ENCODE data around the gene TMEM145.
A peak's percentile ranks its signal among the peaks of the same experiment; 100 is the strongest.

Gene TMEM145

DNA sequence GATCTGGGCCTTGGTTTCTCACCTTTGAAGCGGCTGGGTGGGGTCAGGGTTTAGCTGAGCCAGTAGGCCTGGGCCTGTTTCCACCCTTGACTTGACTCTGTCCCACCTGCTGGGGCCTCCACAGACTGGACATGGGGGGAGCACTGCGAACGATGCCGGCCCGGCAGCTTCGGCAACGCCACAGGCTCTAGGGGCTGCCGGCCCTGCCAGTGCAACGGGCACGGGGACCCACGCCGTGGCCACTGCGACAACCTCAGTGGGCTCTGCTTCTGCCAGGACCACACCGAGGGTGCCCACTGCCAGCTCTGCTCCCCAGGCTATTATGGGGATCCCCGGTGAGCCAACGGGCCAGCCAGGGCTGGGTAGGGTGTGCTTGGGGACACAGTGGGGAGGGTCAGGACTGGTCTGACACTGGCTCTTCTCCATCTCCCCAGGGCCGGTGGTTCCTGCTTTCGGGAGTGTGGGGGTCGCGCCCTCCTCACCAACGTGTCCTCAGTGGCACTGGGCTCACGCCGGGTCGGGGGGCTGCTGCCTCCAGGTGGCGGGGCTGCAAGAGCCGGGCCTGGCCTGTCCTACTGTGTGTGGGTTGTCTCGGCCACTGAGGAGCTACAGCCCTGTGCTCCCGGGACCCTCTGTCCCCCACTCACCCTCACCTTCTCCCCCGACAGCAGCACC is 40.4 kb downstream of the TMEM145 start:
- Mint-ChIP-seq H3K36me3 (peaks cover 42 to 48% of the 10 kb centered on the region in 2 donors), H3K27ac (peak overlapping the region; percentile 63), H3K27me3 (no peaks in the 10 kb centered on the region), H3K4me3 (no peak overlapping the region), H3K9me3 (no peaks in the 10 kb centered on the region), H3K4me1 (peaks cover 0 to 4% of the 10 kb centered on the region in 2 donors)
- ATAC-seq (replicated peaks) (no peak), DNase-seq (no peak)

DNA sequence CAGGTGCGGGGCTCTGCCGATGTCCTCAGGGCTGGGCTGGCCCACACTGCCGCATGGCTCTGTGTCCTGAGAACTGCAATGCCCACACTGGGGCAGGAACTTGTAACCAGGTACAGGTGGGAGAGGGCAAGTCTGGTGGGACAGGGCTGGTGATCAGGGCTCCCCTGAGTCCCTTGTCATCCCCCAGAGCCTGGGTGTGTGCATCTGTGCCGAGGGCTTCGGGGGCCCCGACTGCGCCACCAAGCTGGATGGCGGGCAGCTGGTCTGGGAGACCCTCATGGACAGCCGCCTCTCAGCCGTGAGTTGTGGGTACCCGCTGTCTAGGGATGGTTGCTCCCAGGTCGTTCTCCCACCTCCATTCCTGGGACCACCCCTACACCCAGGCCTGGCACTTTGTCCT is 42.8 kb downstream of the TMEM145 start:
- peaks cover 43 to 51% of the 10 kb centered on the region in 2 donors for H3K36me3 Mint-ChIP-seq
- no peaks in the 10 kb centered on the region for H3K27me3 Mint-ChIP-seq
- H3K4me1 Mint-ChIP-seq: peaks cover 0 to 4% of the 10 kb centered on the region in 2 donors
- H3K27ac Mint-ChIP-seq: no peak overlapping the region
- no peaks in the 10 kb centered on the region for H3K9me3 Mint-ChIP-seq
- H3K4me3 Mint-ChIP-seq: no peak overlapping the region
- ATAC-seq (replicated peaks) (no peak), DNase-seq (no peak)

DNA sequence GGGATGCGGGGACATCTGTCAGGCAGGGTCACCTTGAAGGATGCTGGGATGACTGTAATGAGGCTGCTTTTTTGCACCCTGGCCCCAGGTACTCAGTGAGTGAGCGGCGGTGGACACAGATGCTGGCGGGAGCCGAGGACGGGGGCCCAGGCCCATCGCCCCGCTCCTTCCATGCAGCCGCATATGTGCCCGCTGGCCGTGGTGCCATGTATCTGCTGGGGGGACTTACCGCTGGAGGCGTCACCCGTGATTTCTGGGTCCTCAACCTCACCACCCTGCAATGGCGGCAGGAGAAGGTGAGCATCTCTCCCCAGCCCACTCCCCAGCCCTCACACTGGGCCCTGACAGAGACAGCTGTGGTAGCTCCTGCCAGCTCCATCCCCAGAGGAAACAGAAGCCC is 43.6 kb downstream of the TMEM145 start:
- Mint-ChIP-seq H3K27ac (no peak overlapping the region), H3K9me3 (no peaks in the 10 kb centered on the region), H3K36me3 (peaks cover 47 to 58% of the 10 kb centered on the region in 2 donors), H3K4me1 (peaks cover 4 to 5% of the 10 kb centered on the region in 2 donors), H3K27me3 (no peaks in the 10 kb centered on the region), H3K4me3 (no peak overlapping the region)
- DNase-seq (no peak), ATAC-seq (replicated peaks) (no peak)

DNA sequence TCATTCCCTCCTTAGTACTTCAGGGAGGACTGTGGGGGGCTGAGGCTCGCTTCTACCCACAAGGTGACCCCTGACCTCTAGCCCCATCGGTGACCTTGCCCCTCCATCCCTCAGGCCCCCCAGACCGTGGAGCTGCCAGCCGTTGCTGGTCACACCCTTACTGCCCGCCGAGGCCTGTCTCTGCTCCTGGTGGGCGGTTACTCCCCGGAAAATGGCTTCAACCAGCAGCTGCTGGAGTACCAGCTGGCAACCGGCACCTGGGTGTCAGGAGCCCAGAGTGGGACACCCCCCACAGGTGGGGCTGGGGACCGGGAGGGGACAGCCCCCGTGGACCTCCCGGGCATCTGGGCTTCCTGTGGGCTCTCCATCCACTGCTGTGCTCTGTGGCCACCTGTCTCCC is 44.2 kb downstream of the TMEM145 start:
- H3K9me3 Mint-ChIP-seq: no peaks in the 10 kb centered on the region
- DNase-seq: no peak
- peaks cover 4 to 7% of the 10 kb centered on the region in 2 donors for H3K4me1 Mint-ChIP-seq
- no peak overlapping the region for H3K4me3 Mint-ChIP-seq
- no peaks in the 10 kb centered on the region for H3K27me3 Mint-ChIP-seq
- no peak for ATAC-seq (replicated peaks)
- H3K27ac Mint-ChIP-seq: no peak overlapping the region
- peaks cover 43 to 59% of the 10 kb centered on the region in 2 donors for H3K36me3 Mint-ChIP-seq

DNA sequence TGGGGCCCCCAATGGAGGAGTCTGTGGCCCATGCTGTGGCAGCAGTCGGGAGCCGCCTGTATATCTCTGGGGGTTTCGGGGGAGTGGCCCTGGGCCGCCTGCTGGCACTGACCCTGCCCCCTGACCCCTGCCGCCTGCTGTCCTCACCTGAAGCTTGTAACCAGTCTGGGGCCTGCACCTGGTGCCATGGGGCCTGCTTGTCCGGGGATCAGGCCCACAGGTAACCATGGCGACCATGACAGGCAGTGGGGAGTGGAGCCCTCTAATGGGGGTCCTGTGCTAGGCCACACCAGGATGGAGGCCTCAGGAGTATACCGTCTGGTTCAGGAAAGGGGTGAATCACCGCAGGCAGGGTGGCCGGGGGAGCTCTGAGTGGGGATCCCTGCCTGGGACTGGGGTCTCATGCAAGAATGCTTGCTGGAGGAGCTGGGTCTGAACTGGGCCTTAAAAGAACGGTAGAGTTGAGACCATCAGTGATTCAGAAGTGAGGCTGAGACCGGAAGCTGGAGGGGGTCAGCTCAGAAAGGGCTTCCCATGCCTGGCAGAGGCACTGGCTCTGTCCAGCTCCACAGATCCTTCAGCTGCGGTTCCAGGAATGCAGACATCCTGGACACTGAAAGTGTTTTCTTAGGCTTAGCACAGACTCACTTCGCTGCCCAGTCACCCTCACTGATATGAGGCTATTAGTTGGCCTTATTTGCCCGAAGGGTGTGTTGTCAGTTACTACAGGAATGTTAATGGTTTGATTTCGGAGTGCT is 47.9 kb downstream of the TMEM145 start:
- peaks cover 23 to 34% of the 10 kb centered on the region in 2 donors for H3K4me1 Mint-ChIP-seq
- H3K9me3 Mint-ChIP-seq: peaks cover 8 to 15% of the 10 kb centered on the region in 2 donors
- peaks cover 49 to 70% of the 10 kb centered on the region in 2 donors for H3K36me3 Mint-ChIP-seq
- H3K4me3 Mint-ChIP-seq: no peak overlapping the region
- no peak for DNase-seq
- no peak for ATAC-seq (replicated peaks)
- H3K27me3 Mint-ChIP-seq: no peaks in the 10 kb centered on the region
- peak overlapping the region; percentile 38 for H3K27ac Mint-ChIP-seq

DNA sequence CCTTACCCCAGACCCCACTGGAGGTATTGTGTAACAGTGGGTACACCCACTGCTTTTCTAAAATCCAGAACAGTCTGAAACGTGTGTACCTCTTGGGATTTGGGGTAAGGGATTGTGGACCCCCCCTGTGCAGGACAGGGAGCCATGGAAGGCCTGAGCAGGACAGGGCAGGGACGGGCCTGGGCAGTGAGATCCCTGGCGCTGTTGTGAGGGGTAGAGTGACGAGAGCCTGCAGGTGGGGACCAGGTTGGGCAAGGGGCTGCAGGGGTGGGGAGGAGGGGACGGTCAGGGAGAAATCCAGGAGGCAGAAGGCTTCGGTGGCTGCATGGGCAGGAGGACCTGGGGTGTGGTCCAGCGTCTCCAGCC is 48.4 kb downstream of the TMEM145 start:
- H3K4me3 Mint-ChIP-seq: no peak overlapping the region
- peaks cover 26 to 39% of the 10 kb centered on the region in 2 donors for H3K4me1 Mint-ChIP-seq
- ATAC-seq (replicated peaks): no peak
- peaks cover 8 to 15% of the 10 kb centered on the region in 2 donors for H3K9me3 Mint-ChIP-seq
- H3K36me3 Mint-ChIP-seq: peaks cover 47 to 67% of the 10 kb centered on the region in 2 donors
- DNase-seq: no peak
- peak overlapping the region; percentile 53 for H3K27ac Mint-ChIP-seq
- H3K27me3 Mint-ChIP-seq: no peaks in the 10 kb centered on the region

DNA sequence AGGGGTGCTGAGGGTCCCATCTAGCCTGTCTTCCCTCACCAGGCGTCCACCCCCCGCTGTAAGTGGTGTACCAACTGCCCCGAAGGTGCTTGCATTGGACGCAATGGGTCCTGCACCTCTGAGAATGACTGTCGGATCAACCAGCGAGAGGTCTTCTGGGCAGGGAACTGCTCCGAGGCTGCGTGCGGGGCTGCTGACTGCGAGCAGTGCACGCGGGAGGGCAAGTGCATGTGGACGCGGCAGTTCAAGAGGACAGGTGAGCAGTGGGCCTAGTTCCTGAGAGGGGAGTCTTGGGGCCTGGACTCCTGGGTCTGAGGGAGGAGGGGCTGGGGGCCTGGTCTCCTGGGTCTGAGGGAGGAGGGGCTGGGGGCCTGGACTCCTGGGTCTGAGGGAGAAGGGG is 49.2 kb downstream of the TMEM145 start:
- H3K9me3 Mint-ChIP-seq: peaks cover 8 to 15% of the 10 kb centered on the region in 2 donors
- H3K4me1 Mint-ChIP-seq: peaks cover 26 to 42% of the 10 kb centered on the region in 2 donors
- H3K27ac Mint-ChIP-seq: peak overlapping the region; percentile 9
- no peak for ATAC-seq (replicated peaks)
- H3K4me3 Mint-ChIP-seq: no peak overlapping the region
- H3K27me3 Mint-ChIP-seq: no peaks in the 10 kb centered on the region
- DNase-seq: no peak
- peaks cover 45 to 65% of the 10 kb centered on the region in 2 donors for H3K36me3 Mint-ChIP-seq

DNA sequence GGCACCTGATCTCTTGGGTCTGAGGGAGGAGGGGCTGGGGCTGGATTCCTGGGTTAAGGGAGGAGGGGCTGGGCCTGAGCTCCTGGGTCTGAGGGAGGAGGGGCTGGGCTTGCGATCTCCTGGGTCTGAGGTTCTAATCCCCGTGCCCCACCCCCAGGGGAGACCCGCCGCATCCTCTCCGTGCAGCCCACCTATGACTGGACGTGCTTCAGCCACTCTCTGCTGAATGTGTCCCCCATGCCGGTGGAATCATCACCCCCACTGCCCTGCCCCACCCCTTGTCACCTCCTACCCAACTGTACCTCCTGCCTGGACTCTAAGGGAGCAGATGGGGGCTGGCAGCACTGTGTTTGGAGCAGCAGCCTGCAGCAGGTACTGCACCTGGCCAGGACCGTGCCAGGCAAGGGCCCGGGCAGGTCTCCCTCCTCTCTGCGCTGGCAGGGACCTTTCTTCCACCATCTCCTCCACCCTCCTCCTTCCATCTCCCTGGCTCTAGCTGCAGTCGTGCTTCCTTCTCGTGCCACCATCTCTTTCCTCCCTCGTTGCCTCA is 49.9 kb downstream of the TMEM145 start:
- Mint-ChIP-seq H3K36me3 (peaks cover 42 to 65% of the 10 kb centered on the region in 2 donors), H3K27ac (peak overlapping the region; percentile 73), H3K4me1 (peaks cover 31 to 42% of the 10 kb centered on the region in 2 donors), H3K4me3 (no peak overlapping the region), H3K9me3 (peaks cover 8 to 15% of the 10 kb centered on the region in 2 donors), H3K27me3 (no peaks in the 10 kb centered on the region)
- DNase-seq: no peak
- ATAC-seq (replicated peaks): no peak

DNA sequence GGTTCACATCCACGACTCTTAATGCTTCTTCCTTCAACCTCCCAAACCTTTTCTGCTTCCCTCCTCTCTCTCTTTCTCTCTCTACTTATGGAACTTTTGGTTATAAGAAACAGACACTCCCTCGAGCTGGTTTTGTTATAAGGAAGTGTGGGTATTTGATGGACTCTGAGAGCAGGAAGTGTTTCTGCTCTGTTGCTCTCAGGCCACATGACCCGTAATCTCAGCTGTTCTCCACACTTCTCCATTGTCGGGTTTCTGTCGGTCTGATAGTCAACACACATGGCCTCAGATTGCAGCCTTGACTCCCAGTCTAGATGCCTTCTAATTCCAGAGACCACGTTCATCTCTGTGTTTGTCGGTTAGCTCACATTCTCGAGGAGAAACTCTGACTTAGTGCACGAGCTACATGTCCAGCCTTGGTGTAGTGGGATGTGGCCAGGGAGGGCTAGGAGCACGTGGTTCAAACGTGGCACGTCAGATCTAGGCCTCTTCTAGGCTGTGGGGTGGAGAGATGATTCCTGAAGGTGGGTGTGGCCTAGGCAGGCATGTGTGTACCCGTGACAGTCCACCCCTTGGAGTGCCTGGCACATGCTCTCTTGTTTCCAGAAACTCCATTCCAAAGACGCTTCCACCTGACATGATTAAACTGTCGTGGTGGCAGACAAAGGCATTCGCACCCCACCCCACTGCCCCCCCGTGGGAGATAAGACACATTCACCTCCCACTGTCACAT is 50.7 kb downstream of the TMEM145 start:
- peaks cover 31 to 47% of the 10 kb centered on the region in 2 donors for H3K4me1 Mint-ChIP-seq
- H3K36me3 Mint-ChIP-seq: peaks cover 35 to 63% of the 10 kb centered on the region in 2 donors
- ATAC-seq (replicated peaks) (peak; percentile 61 to 74), DNase-seq (no peak)
- no peaks in the 10 kb centered on the region for H3K27me3 Mint-ChIP-seq
- H3K4me3 Mint-ChIP-seq: peak overlapping the region in 1 of 2 donors; percentile 9
- H3K9me3 Mint-ChIP-seq: peaks cover 8 to 15% of the 10 kb centered on the region in 2 donors
- H3K27ac Mint-ChIP-seq: peak overlapping the region; percentile 73

DNA sequence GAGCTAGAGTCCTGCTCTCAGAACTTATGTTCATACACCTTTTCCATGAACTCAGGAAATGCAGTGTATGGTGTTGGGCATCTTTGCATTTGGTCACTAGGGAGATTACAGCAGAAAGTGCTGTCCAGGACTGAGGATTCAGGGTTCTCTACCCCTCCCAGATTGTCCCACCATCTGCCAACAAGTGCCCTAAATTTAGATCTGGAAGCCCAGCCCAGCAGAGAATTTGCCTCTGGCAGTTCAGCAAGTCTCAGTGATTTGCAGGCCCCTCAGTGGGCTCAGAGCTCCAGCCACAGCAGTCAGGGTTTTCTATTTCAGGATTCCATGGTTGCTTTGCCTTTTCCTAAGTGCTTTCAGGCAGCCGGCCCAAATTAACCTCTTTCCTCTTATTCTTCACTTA is 53.6 kb downstream of the TMEM145 start:
- DNase-seq: no peak
- Mint-ChIP-seq H3K27ac (peak overlapping the region; percentile 47), H3K36me3 (peaks cover 26 to 59% of the 10 kb centered on the region in 2 donors), H3K4me1 (peaks cover 42 to 66% of the 10 kb centered on the region in 2 donors), H3K27me3 (no peaks in the 10 kb centered on the region), H3K9me3 (peaks cover 8 to 15% of the 10 kb centered on the region in 2 donors), H3K4me3 (no peak overlapping the region)
- no peak for ATAC-seq (replicated peaks)

DNA sequence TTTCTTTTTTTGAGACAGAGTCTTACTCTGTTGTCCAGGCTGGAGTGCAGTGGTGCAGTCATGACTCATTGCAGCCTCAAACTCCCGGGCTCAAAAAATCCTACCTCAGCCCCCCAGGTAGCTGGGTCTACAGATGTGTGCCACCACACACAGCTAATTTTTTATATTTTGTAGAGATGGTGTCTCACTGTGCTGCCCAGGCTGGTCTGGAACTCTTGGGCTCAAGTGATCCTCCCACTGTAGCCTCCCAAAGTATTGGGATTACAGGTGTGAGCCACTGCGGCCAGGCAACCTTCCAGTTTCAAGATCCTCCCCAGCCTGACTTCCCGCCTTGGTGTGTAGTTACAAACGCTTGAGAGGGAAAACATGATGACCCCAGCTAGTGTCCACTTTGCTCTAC is 54.8 kb downstream of the TMEM145 start:
- Mint-ChIP-seq H3K27ac (peak overlapping the region; percentile 2), H3K27me3 (no peaks in the 10 kb centered on the region), H3K9me3 (peaks cover 8 to 15% of the 10 kb centered on the region in 2 donors), H3K36me3 (peaks cover 24 to 50% of the 10 kb centered on the region in 2 donors), H3K4me1 (peaks cover 47 to 75% of the 10 kb centered on the region in 2 donors), H3K4me3 (no peak overlapping the region)
- DNase-seq: no peak
- no peak for ATAC-seq (replicated peaks)

DNA sequence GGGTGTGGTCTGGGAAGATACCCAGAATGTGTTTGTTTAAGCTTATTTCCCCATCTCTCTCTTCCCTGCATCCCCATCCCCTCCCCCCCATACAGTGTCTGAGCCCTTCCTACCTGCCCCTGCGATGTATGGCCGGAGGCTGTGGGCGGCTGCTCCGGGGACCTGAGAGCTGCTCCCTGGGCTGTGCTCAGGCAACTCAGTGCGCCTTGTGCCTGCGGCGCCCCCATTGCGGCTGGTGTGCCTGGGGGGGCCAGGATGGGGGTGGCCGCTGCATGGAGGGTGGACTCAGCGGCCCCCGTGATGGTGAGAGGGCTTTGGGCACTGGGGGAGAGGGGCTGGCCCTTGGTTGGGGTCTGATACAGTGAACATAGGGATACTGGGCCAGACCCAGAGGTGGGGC is 55.3 kb downstream of the TMEM145 start:
- H3K27me3 Mint-ChIP-seq: no peaks in the 10 kb centered on the region
- peaks cover 8 to 13% of the 10 kb centered on the region in 2 donors for H3K9me3 Mint-ChIP-seq
- H3K27ac Mint-ChIP-seq: no peak overlapping the region
- no peak for DNase-seq
- H3K4me1 Mint-ChIP-seq: peaks cover 43 to 71% of the 10 kb centered on the region in 2 donors
- peaks cover 20 to 45% of the 10 kb centered on the region in 2 donors for H3K36me3 Mint-ChIP-seq
- no peak overlapping the region for H3K4me3 Mint-ChIP-seq
- ATAC-seq (replicated peaks): no peak

DNA sequence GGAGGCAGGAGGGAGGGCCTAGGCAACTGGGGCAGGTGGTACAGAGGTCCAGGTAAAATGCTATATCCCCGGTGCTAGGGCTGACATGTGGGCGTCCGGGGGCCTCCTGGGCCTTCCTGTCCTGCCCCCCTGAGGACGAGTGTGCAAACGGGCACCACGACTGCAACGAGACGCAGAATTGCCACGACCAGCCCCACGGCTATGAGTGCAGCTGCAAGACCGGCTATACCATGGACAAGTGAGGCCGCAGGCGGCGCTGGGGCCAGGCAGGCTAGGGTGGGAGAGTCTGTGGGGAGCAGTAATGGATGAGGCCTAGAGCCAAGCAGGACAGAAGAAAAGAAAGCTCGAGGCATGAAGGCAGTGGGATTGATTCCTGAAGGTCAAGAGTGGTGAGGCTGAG is 55.7 kb downstream of the TMEM145 start:
- peaks cover 16 to 41% of the 10 kb centered on the region in 2 donors for H3K36me3 Mint-ChIP-seq
- no peak for DNase-seq
- ATAC-seq (replicated peaks): no peak
- no peak overlapping the region for H3K4me3 Mint-ChIP-seq
- no peaks in the 10 kb centered on the region for H3K27me3 Mint-ChIP-seq
- peaks cover 6 to 9% of the 10 kb centered on the region in 2 donors for H3K9me3 Mint-ChIP-seq
- H3K27ac Mint-ChIP-seq: no peak overlapping the region
- peaks cover 40 to 67% of the 10 kb centered on the region in 2 donors for H3K4me1 Mint-ChIP-seq

DNA sequence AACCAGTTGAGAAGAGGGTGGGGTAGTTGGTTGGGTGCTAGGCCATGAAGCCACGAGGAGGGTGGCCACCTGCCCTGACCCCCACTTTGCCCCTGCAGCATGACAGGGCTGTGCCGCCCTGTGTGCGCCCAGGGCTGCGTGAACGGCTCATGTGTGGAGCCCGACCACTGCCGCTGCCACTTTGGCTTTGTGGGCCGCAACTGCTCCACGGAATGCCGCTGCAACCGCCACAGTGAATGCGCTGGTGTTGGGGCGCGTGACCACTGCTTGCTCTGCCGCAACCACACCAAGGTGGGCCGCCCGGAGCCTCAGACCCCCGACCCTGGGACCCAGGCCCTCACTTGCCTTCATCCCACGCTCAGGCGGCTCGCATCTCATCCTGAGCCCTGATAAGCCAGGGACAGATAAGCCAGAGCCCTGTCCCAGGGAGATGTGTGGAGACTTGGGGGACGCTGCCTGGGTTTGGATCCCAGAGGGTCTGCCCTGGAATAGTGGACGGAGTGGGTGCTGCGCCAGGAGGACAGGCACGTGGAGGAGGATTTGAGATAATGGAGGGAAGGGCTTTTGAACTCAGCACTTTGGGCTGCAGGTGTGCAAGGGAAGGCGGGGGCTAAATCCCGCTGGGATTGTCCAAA is 56.4 kb downstream of the TMEM145 start:
- Mint-ChIP-seq H3K4me1 (peaks cover 33 to 60% of the 10 kb centered on the region in 2 donors), H3K36me3 (peaks cover 14 to 37% of the 10 kb centered on the region in 2 donors), H3K4me3 (no peak overlapping the region), H3K27me3 (no peaks in the 10 kb centered on the region), H3K27ac (no peak overlapping the region), H3K9me3 (peaks cover 1 to 3% of the 10 kb centered on the region in 2 donors)
- ATAC-seq (replicated peaks): no peak
- DNase-seq: no peak

Data from stimulated activated naive B cell treated with anti-CD40 and anti-IgM and Interleukin-4, amounts not matched to agents 10 μg/mL and 1 μg/mL and 100 μg/mL, for 72 hours (primary cell).